Measurements from ENCODE around the gene SLC29A3. TPM values are rescaled to one million over a fixed set of nuclear protein-coding genes. Genes with fewer than 3 reads are reported as not detected.
A peak's percentile ranks its signal among the peaks of the same experiment; 100 is the strongest.

The SLC29A3 gene
- total RNA-seq, 1 donor = 2.5 TPM

GRCh38 chr10:71280825-71281224, 38.2 kb upstream of the SLC29A3 start:
- H2AFZ ChIP-seq (ENCODE audit: low read length) = no peak overlapping the region
- no peaks in the 10 kb centered on the region for H3K79me2 ChIP-seq (ENCODE audit: insufficient read depth, low read length)
- DNase-seq (ENCODE audit: insufficient read length, low spot score, missing footprints) = peak; percentile 31
- peaks cover 14% of the 10 kb centered on the region for H3K36me3 ChIP-seq (ENCODE audit: insufficient read depth, low read length)
- H3K4me1 ChIP-seq (ENCODE audit: insufficient read depth, low read length) = no peaks in the 10 kb centered on the region
- H3K4me3 ChIP-seq (ENCODE audit: insufficient read depth, low read length) = no peak overlapping the region
- no peaks in the 10 kb centered on the region for H3K9me3 ChIP-seq (ENCODE audit: low read depth, low read length)
- H4K20me1 ChIP-seq (ENCODE audit: insufficient read depth, low read length) = peaks cover 15% of the 10 kb centered on the region
- no peak overlapping the region for H3K27ac ChIP-seq (ENCODE audit: low read depth, low read length)
- H3K27me3 ChIP-seq (ENCODE audit: insufficient read depth, low read length) = no peaks in the 10 kb centered on the region
- TF ChIP-seq CTCF (IDR thresholded peaks at IDR 0.05; ENCODE audit: extremely low read depth, low read depth, low read length) = no peak
- no peak overlapping the region for H3K4me2 ChIP-seq (ENCODE audit: insufficient read depth, low read length)

GRCh38 chr10:71281646-71282322, 37.3 kb upstream of the SLC29A3 start:
- H3K27ac ChIP-seq (ENCODE audit: low read depth, low read length) = no peak overlapping the region
- H3K36me3 ChIP-seq (ENCODE audit: insufficient read depth, low read length) = peaks cover 21% of the 10 kb centered on the region
- H3K4me3 ChIP-seq (ENCODE audit: insufficient read depth, low read length) = no peak overlapping the region
- no peaks in the 10 kb centered on the region for H3K27me3 ChIP-seq (ENCODE audit: insufficient read depth, low read length)
- no peaks in the 10 kb centered on the region for H3K79me2 ChIP-seq (ENCODE audit: insufficient read depth, low read length)
- no peak for TF ChIP-seq CTCF (IDR thresholded peaks at IDR 0.05; ENCODE audit: extremely low read depth, low read depth, low read length)
- DNase-seq (ENCODE audit: insufficient read length, low spot score, missing footprints) = peak; percentile 43
- no peak overlapping the region for H2AFZ ChIP-seq (ENCODE audit: low read length)
- H3K4me2 ChIP-seq (ENCODE audit: insufficient read depth, low read length) = no peak overlapping the region
- peaks cover 20% of the 10 kb centered on the region for H4K20me1 ChIP-seq (ENCODE audit: insufficient read depth, low read length)
- no peaks in the 10 kb centered on the region for H3K9me3 ChIP-seq (ENCODE audit: low read depth, low read length)
- no peaks in the 10 kb centered on the region for H3K4me1 ChIP-seq (ENCODE audit: insufficient read depth, low read length)

- no peak overlapping the region for H3K4me2 ChIP-seq (ENCODE audit: insufficient read depth, low read length)
- no peak for TF ChIP-seq CTCF (IDR thresholded peaks at IDR 0.05; ENCODE audit: extremely low read depth, low read depth, low read length)
- H3K27me3 ChIP-seq (ENCODE audit: insufficient read depth, low read length) = no peaks in the 10 kb centered on the region
- H3K9me3 ChIP-seq (ENCODE audit: low read depth, low read length) = no peaks in the 10 kb centered on the region
- H2AFZ ChIP-seq (ENCODE audit: low read length) = no peak overlapping the region
- no peak overlapping the region for H3K4me3 ChIP-seq (ENCODE audit: insufficient read depth, low read length)
- peaks cover 19% of the 10 kb centered on the region for H4K20me1 ChIP-seq (ENCODE audit: insufficient read depth, low read length)
- peak; percentile 55 for DNase-seq (ENCODE audit: insufficient read length, low spot score, missing footprints)
- H3K79me2 ChIP-seq (ENCODE audit: insufficient read depth, low read length) = no peaks in the 10 kb centered on the region
- H3K27ac ChIP-seq (ENCODE audit: low read depth, low read length) = no peak overlapping the region
- peaks cover 27% of the 10 kb centered on the region for H3K36me3 ChIP-seq (ENCODE audit: insufficient read depth, low read length)
- no peaks in the 10 kb centered on the region for H3K4me1 ChIP-seq (ENCODE audit: insufficient read depth, low read length)
Observed at GRCh38 chr10:71282323-71282680, 36.8 kb upstream of the SLC29A3 start.

GRCh38 chr10:71283410-71283809, 35.6 kb upstream of the SLC29A3 start:
- no peaks in the 10 kb centered on the region for H3K79me2 ChIP-seq (ENCODE audit: insufficient read depth, low read length)

More at GRCh38 chr10:71283410-71283809, 35.6 kb upstream of the SLC29A3 start:
- DNase-seq (ENCODE audit: insufficient read length, low spot score, missing footprints) = no peak
- peaks cover 36% of the 10 kb centered on the region for H3K36me3 ChIP-seq (ENCODE audit: insufficient read depth, low read length)
- no peak overlapping the region for H3K4me2 ChIP-seq (ENCODE audit: insufficient read depth, low read length)
- no peak overlapping the region for H2AFZ ChIP-seq (ENCODE audit: low read length)
- H3K4me1 ChIP-seq (ENCODE audit: insufficient read depth, low read length) = no peaks in the 10 kb centered on the region
- no peaks in the 10 kb centered on the region for H3K9me3 ChIP-seq (ENCODE audit: low read depth, low read length)
- H3K4me3 ChIP-seq (ENCODE audit: insufficient read depth, low read length) = no peak overlapping the region
- H3K27ac ChIP-seq (ENCODE audit: low read depth, low read length) = no peak overlapping the region
- no peak for TF ChIP-seq CTCF (IDR thresholded peaks at IDR 0.05; ENCODE audit: extremely low read depth, low read depth, low read length)
- no peaks in the 10 kb centered on the region for H3K27me3 ChIP-seq (ENCODE audit: insufficient read depth, low read length)
- peaks cover 18% of the 10 kb centered on the region for H4K20me1 ChIP-seq (ENCODE audit: insufficient read depth, low read length)
